Cortex of kidney (tissue), 1 donor: ENCODE measurements around the gene USP34.
A peak's percentile ranks its signal among the peaks of the same experiment; 100 is the strongest.
"Not testable (repeated sequence)": the region's sequence is repeated elsewhere in the genome, so short reads cannot be mapped to it uniquely, and the experiment has no call there.

Experiments
- DNase-seq: peaks from one replicate; lab custom pipeline; 2025; lab: John Stamatoyannopoulos, UW

The USP34 gene

DNA sequence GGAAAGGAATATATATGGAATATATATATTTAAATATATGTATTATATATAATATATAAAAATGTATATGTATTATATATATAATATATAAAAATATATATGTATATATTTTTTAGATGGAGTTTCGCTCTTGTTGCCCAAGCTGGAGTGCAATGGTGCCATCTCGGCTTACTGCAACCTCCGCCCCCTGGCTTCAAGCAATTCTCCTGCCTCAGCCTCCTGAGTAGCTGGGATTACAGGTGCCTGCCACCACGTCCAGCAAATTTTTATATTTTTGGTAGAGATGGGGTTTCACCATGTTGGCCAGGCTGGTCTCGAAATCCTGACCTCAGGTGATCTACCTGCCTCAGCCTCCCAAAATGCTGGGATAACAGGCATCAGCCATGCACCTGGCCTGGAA is 322.8 kb downstream of the USP34 start:
- not testable (repeated sequence) for DNase-seq

DNA sequence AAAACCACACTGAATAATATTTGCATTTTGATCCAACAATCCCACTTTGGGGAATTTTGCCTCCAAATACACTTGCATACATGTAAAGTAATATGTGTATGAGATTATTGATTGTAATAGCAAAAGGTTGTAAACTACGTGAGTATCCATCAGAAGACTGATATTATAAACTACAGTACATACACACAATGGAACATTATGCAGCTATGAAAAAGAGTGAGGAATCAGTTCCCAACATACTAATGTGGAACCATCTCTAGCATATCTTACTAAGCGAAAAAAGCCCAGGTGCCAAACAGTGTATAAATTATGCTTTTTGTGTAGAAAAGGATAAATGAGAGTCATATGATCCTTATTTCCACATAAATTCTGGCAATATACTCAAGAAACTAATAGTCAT is 324.9 kb downstream of the USP34 start:
- DNase-seq: no peak

DNA sequence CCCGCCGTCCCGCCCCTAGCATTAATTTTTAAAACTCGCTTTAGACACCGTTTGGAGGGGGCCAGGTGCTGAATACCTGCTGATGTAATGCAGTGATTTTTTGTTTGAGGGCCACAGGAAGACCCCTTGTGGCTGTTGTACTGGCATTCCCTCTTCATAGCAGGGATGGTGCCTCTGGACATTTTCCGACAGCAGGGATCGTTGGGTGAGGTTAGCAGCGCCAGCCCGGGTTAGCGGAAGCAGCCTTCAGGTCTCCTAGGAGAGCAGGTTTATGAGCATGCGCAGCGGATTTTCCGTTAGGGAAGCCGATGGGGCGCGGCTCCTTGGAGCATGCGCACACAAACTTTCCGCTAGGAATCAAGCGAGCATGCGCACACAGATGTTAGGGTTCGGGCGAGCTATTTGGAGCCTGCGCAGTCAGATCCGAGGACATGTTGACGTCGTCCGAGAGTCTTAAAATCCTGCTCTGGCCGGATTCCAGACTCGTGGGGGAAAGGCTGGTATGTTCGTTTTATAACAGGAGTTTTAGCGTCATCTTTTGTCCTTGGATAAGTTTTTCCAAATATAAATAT is 326.1 kb downstream of the USP34 start:
- peak; percentile 28 for DNase-seq

DNA sequence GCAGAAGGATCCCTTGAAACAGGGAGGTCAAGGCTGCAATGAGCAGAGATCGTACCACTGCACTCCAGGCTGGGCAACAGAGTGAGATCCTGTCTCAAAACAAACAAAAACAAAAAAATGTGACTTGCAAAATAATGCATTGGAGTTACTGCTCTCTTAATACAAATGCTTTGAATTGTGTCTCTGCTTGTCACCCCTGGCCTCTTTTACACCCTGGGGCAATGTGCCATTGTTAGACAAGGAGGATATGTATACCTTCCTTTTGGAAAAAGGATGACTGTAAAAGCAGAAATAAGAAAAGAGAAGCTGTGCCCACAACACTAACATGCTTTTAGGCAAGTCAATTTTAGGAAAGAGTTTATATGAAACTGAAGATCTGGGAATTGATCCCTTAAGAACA is 329.7 kb downstream of the USP34 start:
- DNase-seq: no peak

DNA sequence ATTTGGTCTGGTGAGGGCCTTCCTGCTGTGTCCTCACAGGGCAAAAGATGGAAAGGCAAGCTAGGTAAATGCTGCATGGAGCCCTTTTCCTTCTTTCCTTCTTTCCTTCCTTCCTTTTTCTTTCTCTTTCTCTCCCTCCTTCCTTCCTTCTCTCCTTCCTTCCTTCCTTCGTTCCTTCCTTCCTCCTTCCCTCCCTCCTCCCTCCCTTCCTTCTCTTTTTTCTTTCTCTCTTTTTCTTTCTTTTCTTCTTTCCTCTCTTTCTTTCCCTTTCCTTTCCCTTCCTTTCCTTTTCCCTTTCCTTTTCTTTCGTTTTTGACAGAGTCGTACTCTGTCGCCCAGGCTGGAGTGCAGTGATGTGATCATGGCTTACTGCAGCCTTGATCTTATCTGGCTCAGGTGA is 332.0 kb downstream of the USP34 start:
- DNase-seq: no peak
